Ascending aorta (tissue), 2 donors: ENCODE measurements around the gene CTIF. TPM values are rescaled to one million over a fixed set of nuclear protein-coding genes. Genes with fewer than 3 reads are reported as not detected.
A peak's percentile ranks its signal among the peaks of the same experiment; 100 is the strongest.

Source experiments
- DNase-seq, 2 donors: peaks; one replicate each; pipeline ENCODE4 v3.0.0-alpha.2; 2019; ENCODE audit warnings: low spot score in 2 of 2
- H3K27ac ChIP-seq, 2 donors: fragments of 200-600 bp; sonication (generic); one replicate each; pipeline ENCODE4 v1.5.1; 2016 to 2017; ENCODE audit warnings: mild to moderate bottlenecking in 1 of 2
- H3K27me3 ChIP-seq: fragments of 200-600 bp; sonication (generic); one replicate; pipeline ENCODE4 v1.5.1; 2017
- H3K36me3 ChIP-seq, 2 donors: fragments of 200-600 bp; sonication (generic); one replicate each; pipeline ENCODE4 v1.5.1; 2016
- H3K4me1 ChIP-seq, 2 donors: fragments of 200-600 bp; sonication (generic); one replicate each; pipeline ENCODE4 v1.5.1; 2016 to 2017; ENCODE audit warnings: mild to moderate bottlenecking in 1 of 2
- H3K4me3 ChIP-seq, 2 donors: fragments of 200-600 bp; sonication (generic); one replicate each; pipeline ENCODE4 v1.5.1; 2016 to 2017; ENCODE audit warnings: mild to moderate bottlenecking in 1 of 2
- H3K9me3 ChIP-seq, 2 donors: fragments of 200-600 bp; sonication (generic); one replicate each; pipeline ENCODE4 v1.5.1; 2016
- intact Hi-C: fragments of 100-400 bp; cut with DNase I; formaldehyde crosslinking; loops from one replicate; pipeline ENCODE4 v1.15.1; 2023
- total RNA-seq: library from RNA; depleted of rRNA; stranded (reverse); fragments of >200 nt; gene quantifications from one replicate; pipeline ENCODE4 v1.1.0, GENCODE V29; 2016
- TF ChIP-seq, protein P1 (sequence below), 3 experiments: fragments of 200-600 bp in 2 of 3; fragments of 450-650 bp in 1 of 3; sonication (generic) in 2 of 3; IDR thresholded peaks; one replicate each; pipeline ENCODE4 v1.5.1; 2016 to 2019; ENCODE audit warnings: antibody characterized with exemption in 3 of 3, mild to moderate bottlenecking in 1 of 3, moderate library complexity in 1 of 3

CTIF gene
- total RNA-seq, 1 donor from 2014 or later = 55.3 TPM

GRCh38 chr18:48674758-48675351 lies 136.0 kb downstream of the CTIF start:
- no peak for DNase-seq
- Histone ChIP-seq H3K27me3 (no peaks in the 10 kb centered on the region), H3K9me3 (peaks cover 0 to 7% of the 10 kb centered on the region in 2 donors), H3K36me3 (peaks cover 11 to 14% of the 10 kb centered on the region in 2 donors), H3K4me3 (no peak overlapping the region), H3K4me1 (peaks cover 13 to 28% of the 10 kb centered on the region in 2 donors), H3K27ac (no peak overlapping the region)
- intact Hi-C loops = loop anchor here (2.0 to 5.0 kb wide), 2 partner anchors 367 to 742 kb away; no protein-coding TSS in a partner anchor
- TF ChIP-seq, protein P1, sequence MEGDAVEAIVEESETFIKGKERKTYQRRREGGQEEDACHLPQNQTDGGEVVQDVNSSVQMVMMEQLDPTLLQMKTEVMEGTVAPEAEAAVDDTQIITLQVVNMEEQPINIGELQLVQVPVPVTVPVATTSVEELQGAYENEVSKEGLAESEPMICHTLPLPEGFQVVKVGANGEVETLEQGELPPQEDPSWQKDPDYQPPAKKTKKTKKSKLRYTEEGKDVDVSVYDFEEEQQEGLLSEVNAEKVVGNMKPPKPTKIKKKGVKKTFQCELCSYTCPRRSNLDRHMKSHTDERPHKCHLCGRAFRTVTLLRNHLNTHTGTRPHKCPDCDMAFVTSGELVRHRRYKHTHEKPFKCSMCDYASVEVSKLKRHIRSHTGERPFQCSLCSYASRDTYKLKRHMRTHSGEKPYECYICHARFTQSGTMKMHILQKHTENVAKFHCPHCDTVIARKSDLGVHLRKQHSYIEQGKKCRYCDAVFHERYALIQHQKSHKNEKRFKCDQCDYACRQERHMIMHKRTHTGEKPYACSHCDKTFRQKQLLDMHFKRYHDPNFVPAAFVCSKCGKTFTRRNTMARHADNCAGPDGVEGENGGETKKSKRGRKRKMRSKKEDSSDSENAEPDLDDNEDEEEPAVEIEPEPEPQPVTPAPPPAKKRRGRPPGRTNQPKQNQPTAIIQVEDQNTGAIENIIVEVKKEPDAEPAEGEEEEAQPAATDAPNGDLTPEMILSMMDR (IDR thresholded peaks at IDR 0.05) = no peak

DNA sequence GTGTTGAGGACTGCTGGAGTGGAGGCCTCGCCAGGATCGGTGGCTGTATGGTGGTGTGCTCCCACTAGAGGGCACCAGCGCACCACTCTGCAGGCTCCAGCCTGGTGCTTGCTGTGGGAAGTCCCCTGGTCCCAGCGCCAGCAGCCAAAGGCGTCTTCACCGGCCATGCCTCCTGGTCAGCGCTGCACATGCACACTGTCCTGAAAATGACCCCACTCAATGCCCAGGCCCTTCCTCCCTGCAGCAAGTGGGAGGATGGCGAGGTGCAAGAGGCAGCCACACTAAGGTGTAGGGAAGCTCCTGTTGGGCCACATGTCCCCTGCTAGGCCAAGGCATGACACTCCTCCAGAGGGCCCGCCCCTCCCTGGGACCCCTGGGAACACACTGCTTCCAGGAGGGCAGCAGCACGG lies 136.5 kb downstream of the CTIF start:
- intact Hi-C loops = loop anchor here (2.0 to 5.0 kb wide), 2 partner anchors 367 to 741 kb away; no protein-coding TSS in a partner anchor
- H3K4me3 ChIP-seq = no peak overlapping the region
- TF ChIP-seq, protein P1 (IDR thresholded peaks at IDR 0.05) = peak; percentile 92 to 95 (median 94)
- peaks cover 18 to 33% of the 10 kb centered on the region in 2 donors for H3K4me1 ChIP-seq
- H3K36me3 ChIP-seq = peaks cover 11 to 14% of the 10 kb centered on the region in 2 donors
- H3K9me3 ChIP-seq = peaks cover 0 to 7% of the 10 kb centered on the region in 2 donors
- peak overlapping the region in 1 of 2 donors; percentile 84 for H3K27ac ChIP-seq
- no peaks in the 10 kb centered on the region for H3K27me3 ChIP-seq
- DNase-seq = peak; percentile 47 to 91

- H3K4me3 ChIP-seq = no peak overlapping the region
- H3K9me3 ChIP-seq = peaks cover 0 to 7% of the 10 kb centered on the region in 2 donors
- TF ChIP-seq, protein P1 (IDR thresholded peaks at IDR 0.05) = no peak
- peaks cover 21 to 37% of the 10 kb centered on the region in 2 donors for H3K4me1 ChIP-seq
- H3K27me3 ChIP-seq = no peaks in the 10 kb centered on the region
- intact Hi-C loops = loop anchor here (1.0 to 5.0 kb wide), 6 partner anchors 101 to 741 kb away; partner anchors contain the start of gene SMAD7
- peaks cover 7 to 8% of the 10 kb centered on the region in 2 donors for H3K36me3 ChIP-seq
- peak overlapping the region in 1 of 2 donors; percentile 84 for H3K27ac ChIP-seq
- DNase-seq = no peak
These were observed 137.1 kb downstream of the CTIF start for GRCh38 chr18:48675912-48676311.

- H3K4me1 ChIP-seq = peaks cover 24 to 42% of the 10 kb centered on the region in 2 donors
These were observed 137.5 kb downstream of the CTIF start for GRCh38 chr18:48676346-48676745.

GRCh38 chr18:48676756-48677368 lies 138.0 kb downstream of the CTIF start:
- H3K4me1 ChIP-seq = peaks cover 24 to 47% of the 10 kb centered on the region in 2 donors
- no peak overlapping the region for H3K4me3 ChIP-seq
- intact Hi-C loops = loop anchor here (1.0 to 5.0 kb wide), 5 partner anchors 100 to 561 kb away; partner anchors contain the start of gene SMAD7
- H3K27me3 ChIP-seq = no peaks in the 10 kb centered on the region
- peak overlapping the region; percentile 23 to 84 for H3K27ac ChIP-seq
- DNase-seq = peak in 1 of 2 donors; percentile 86
- H3K36me3 ChIP-seq = no peaks in the 10 kb centered on the region
- TF ChIP-seq, protein P1 (IDR thresholded peaks at IDR 0.05) = peak; percentile 83 to 92 (median 88)
- H3K9me3 ChIP-seq = no peaks in the 10 kb centered on the region

More at GRCh38 chr18:48676346-48676745, 137.5 kb downstream of the CTIF start:
- Histone ChIP-seq H3K9me3 (peaks cover 0 to 4% of the 10 kb centered on the region in 2 donors), H3K36me3 (peaks cover 3 to 4% of the 10 kb centered on the region in 2 donors), H3K27ac (peak overlapping the region; percentile 23 to 84), H3K27me3 (no peaks in the 10 kb centered on the region), H3K4me3 (no peak overlapping the region)
- TF ChIP-seq, protein P1 (IDR thresholded peaks at IDR 0.05) = no peak
- no peak for DNase-seq
- intact Hi-C loops = loop anchor here (1.0 to 5.0 kb wide), 5 partner anchors 100 to 562 kb away; partner anchors contain the start of gene SMAD7
